Activated CD4-positive, alpha-beta memory T cell treated with anti-CD3 and anti-CD28 coated beads for 36 hours (primary cell): ENCODE data around the gene CDCP2. TPM values are rescaled to one million over a fixed set of nuclear protein-coding genes. Genes with fewer than 3 reads are reported as not detected.
A peak's percentile ranks its signal among the peaks of the same experiment; 100 is the strongest.

Experiments
- CTCF ChIA-PET: fragments of 350-600 bp; sonication (Branson Sonifier 250); formaldehyde crosslinking; loops from one replicate; lab custom pipeline; 2021; ENCODE audit warnings: antibody characterized with exemption, inconsistent platforms; lab: Charles Lee
- POLR2A ChIA-PET: fragments of 350-600 bp; sonication (Branson Sonifier 250); formaldehyde crosslinking; loops from one replicate; lab custom pipeline; 2021; ENCODE audit warnings: antibody characterized with exemption; lab: Charles Lee
- DNase-seq: peaks from one replicate; pipeline ENCODE4 v3.0.0-alpha.2; 2020
- H3K27ac Mint-ChIP-seq: one replicate; pipeline ENCODE4 v1.8.0; 2021; ENCODE audit warnings: mixed read lengths
- H3K27me3 Mint-ChIP-seq: one replicate; pipeline ENCODE4 v1.8.0; 2021; ENCODE audit warnings: mixed read lengths
- H3K36me3 Mint-ChIP-seq: one replicate; pipeline ENCODE4 v1.8.0; 2021; ENCODE audit warnings: mixed read lengths
- H3K4me1 Mint-ChIP-seq: one replicate; pipeline ENCODE4 v1.8.0; 2021; ENCODE audit warnings: low read depth, mixed read lengths
- H3K4me3 Mint-ChIP-seq: one replicate; pipeline ENCODE4 v1.8.0; 2021; ENCODE audit warnings: mild to moderate bottlenecking, mixed read lengths
- H3K9me3 Mint-ChIP-seq: one replicate; pipeline ENCODE4 v1.8.0; 2021; ENCODE audit warnings: mixed read lengths
- intact Hi-C: fragments of 100-400 bp; cut with micrococcal nuclease; formaldehyde crosslinking; loops from one replicate; pipeline ENCODE4 v1.15.1; 2023
- total RNA-seq, 2 experiments: library from RNA; stranded (reverse); gene quantifications; one replicate each; pipeline ENCODE4 v1.2.3, GENCODE V29; 2021

The CDCP2 gene
- total RNA-seq, 2 experiments from 2014 or later, result not detected

- no peaks in the 10 kb centered on the region for H3K36me3 Mint-ChIP-seq
- CTCF ChIA-PET, result interaction anchor here (0.6 to 1.1 kb wide), 4 partner anchors 11 to 378 kb away, joined by 3 to 7 read pairs (median 4); no protein-coding TSS in a partner anchor
- POLR2A ChIA-PET, result no interaction called here
- H3K9me3 Mint-ChIP-seq, result no peaks in the 10 kb centered on the region
- intact Hi-C loops, result loop anchor here (1.0 to 5.0 kb wide), 2 partner anchors 286 to 368 kb away; partner anchors contain the start of gene SSBP3
- H3K4me3 Mint-ChIP-seq, result no peak overlapping the region
- no peak overlapping the region for H3K27ac Mint-ChIP-seq
- DNase-seq, result peak; percentile 78
- H3K27me3 Mint-ChIP-seq, result peaks cover 2% of the 10 kb centered on the region
- H3K4me1 Mint-ChIP-seq, result peaks cover 5% of the 10 kb centered on the region
Observed at GRCh38 chr1:54121482-54122134, 31.2 kb downstream of the CDCP2 start.

- POLR2A ChIA-PET, result no interaction called here
- DNase-seq, result no peak
Observed at GRCh38 chr1:54120698-54121481, 31.9 kb downstream of the CDCP2 start.

GRCh38 chr1:54120018-54120697 is 32.6 kb downstream of the CDCP2 start:
- H3K27me3 Mint-ChIP-seq, result peaks cover 2% of the 10 kb centered on the region
- no peaks in the 10 kb centered on the region for H3K36me3 Mint-ChIP-seq
- intact Hi-C loops, result loop anchor here (5.0 kb wide), 1 partner anchor 287 kb away; the partner anchor contains the start of gene SSBP3
- H3K4me1 Mint-ChIP-seq, result peaks cover 5% of the 10 kb centered on the region
- DNase-seq, result no peak
- no peaks in the 10 kb centered on the region for H3K9me3 Mint-ChIP-seq
- H3K4me3 Mint-ChIP-seq, result no peak overlapping the region
- ChIA-PET CTCF (no interaction called here), POLR2A (no interaction called here)
- H3K27ac Mint-ChIP-seq, result no peak overlapping the region

More at GRCh38 chr1:54120698-54121481, 31.9 kb downstream of the CDCP2 start:
- H3K27me3 Mint-ChIP-seq, result peaks cover 2% of the 10 kb centered on the region
- CTCF ChIA-PET, result interaction anchor here (0.6 to 1.1 kb wide), 4 partner anchors 10 to 379 kb away, joined by 3 to 7 read pairs (median 4); no protein-coding TSS in a partner anchor
- no peak overlapping the region for H3K4me3 Mint-ChIP-seq
- intact Hi-C loops, result loop anchor here (1.0 to 5.0 kb wide), 2 partner anchors 286 to 368 kb away; partner anchors contain the start of gene SSBP3
- peaks cover 5% of the 10 kb centered on the region for H3K4me1 Mint-ChIP-seq
- no peaks in the 10 kb centered on the region for H3K9me3 Mint-ChIP-seq
- H3K36me3 Mint-ChIP-seq, result no peaks in the 10 kb centered on the region
- no peak overlapping the region for H3K27ac Mint-ChIP-seq

GRCh38 chr1:54118704-54119103 is 34.1 kb downstream of the CDCP2 start:
- ChIA-PET POLR2A (no interaction called here), CTCF (interaction anchor here (1.0 to 2.4 kb wide), 2 partner anchors 371 to 380 kb away, joined by 3 to 6 read pairs; no protein-coding TSS in a partner anchor)
- no peaks in the 10 kb centered on the region for H3K36me3 Mint-ChIP-seq
- peaks cover 2% of the 10 kb centered on the region for H3K27me3 Mint-ChIP-seq
- peaks cover 2% of the 10 kb centered on the region for H3K4me1 Mint-ChIP-seq
- no peak overlapping the region for H3K4me3 Mint-ChIP-seq
- no peak for DNase-seq
- no peaks in the 10 kb centered on the region for H3K9me3 Mint-ChIP-seq
- intact Hi-C loops, result no loop called here
- no peak overlapping the region for H3K27ac Mint-ChIP-seq

- Mint-ChIP-seq H3K9me3 (no peaks in the 10 kb centered on the region), H3K4me1 (peaks cover 2% of the 10 kb centered on the region), H3K27ac (no peak overlapping the region), H3K4me3 (no peak overlapping the region), H3K36me3 (no peaks in the 10 kb centered on the region), H3K27me3 (peaks cover 2% of the 10 kb centered on the region)
- ChIA-PET CTCF (interaction anchor here (2.4 kb wide), 1 partner anchor 371 kb away, joined by 6 read pairs; no protein-coding TSS in a partner anchor), POLR2A (no interaction called here)
- intact Hi-C loops, result no loop called here
- DNase-seq, result no peak
Observed at GRCh38 chr1:54117815-54118563, 34.8 kb downstream of the CDCP2 start.

- POLR2A ChIA-PET, result no interaction called here
- H3K27ac Mint-ChIP-seq, result no peak overlapping the region
Observed at GRCh38 chr1:54115520-54115919, 37.3 kb downstream of the CDCP2 start.

GRCh38 chr1:54114955-54115354 is 37.8 kb downstream of the CDCP2 start:
- no peak for DNase-seq
- Mint-ChIP-seq H3K27ac (no peak overlapping the region), H3K36me3 (no peaks in the 10 kb centered on the region), H3K4me1 (no peaks in the 10 kb centered on the region), H3K27me3 (no peaks in the 10 kb centered on the region), H3K4me3 (no peak overlapping the region), H3K9me3 (no peaks in the 10 kb centered on the region)
- intact Hi-C loops, result no loop called here
- CTCF ChIA-PET, result no interaction called here
- POLR2A ChIA-PET, result no interaction called here

More at GRCh38 chr1:54115520-54115919, 37.3 kb downstream of the CDCP2 start:
- H3K4me1 Mint-ChIP-seq, result no peaks in the 10 kb centered on the region
- no peaks in the 10 kb centered on the region for H3K27me3 Mint-ChIP-seq
- intact Hi-C loops, result no loop called here
- CTCF ChIA-PET, result no interaction called here
- H3K4me3 Mint-ChIP-seq, result no peak overlapping the region
- DNase-seq, result no peak
- no peaks in the 10 kb centered on the region for H3K36me3 Mint-ChIP-seq
- H3K9me3 Mint-ChIP-seq, result no peaks in the 10 kb centered on the region

GRCh38 chr1:54114001-54114400 is 38.8 kb downstream of the CDCP2 start:
- intact Hi-C loops, result no loop called here
- no peaks in the 10 kb centered on the region for H3K4me1 Mint-ChIP-seq
- ChIA-PET CTCF (no interaction called here), POLR2A (no interaction called here)
- H3K36me3 Mint-ChIP-seq, result no peaks in the 10 kb centered on the region
- no peak for DNase-seq
- no peak overlapping the region for H3K4me3 Mint-ChIP-seq
- H3K9me3 Mint-ChIP-seq, result no peaks in the 10 kb centered on the region
- H3K27me3 Mint-ChIP-seq, result no peaks in the 10 kb centered on the region
- H3K27ac Mint-ChIP-seq, result no peak overlapping the region

- ChIA-PET POLR2A (no interaction called here), CTCF (no interaction called here)
- Mint-ChIP-seq H3K9me3 (no peaks in the 10 kb centered on the region), H3K4me3 (no peak overlapping the region), H3K27ac (no peak overlapping the region), H3K27me3 (no peaks in the 10 kb centered on the region), H3K4me1 (no peaks in the 10 kb centered on the region), H3K36me3 (no peaks in the 10 kb centered on the region)
- intact Hi-C loops, result no loop called here
- DNase-seq, result no peak
Observed at GRCh38 chr1:54112705-54113368, 40.0 kb downstream of the CDCP2 start.

GRCh38 chr1:54112027-54112426 is 40.8 kb downstream of the CDCP2 start:
- DNase-seq, result no peak
- Mint-ChIP-seq H3K9me3 (no peaks in the 10 kb centered on the region), H3K27ac (no peak overlapping the region), H3K27me3 (no peaks in the 10 kb centered on the region), H3K4me3 (no peak overlapping the region), H3K4me1 (no peaks in the 10 kb centered on the region), H3K36me3 (no peaks in the 10 kb centered on the region)
- ChIA-PET POLR2A (no interaction called here), CTCF (no interaction called here)
- intact Hi-C loops, result no loop called here

GRCh38 chr1:54111624-54112023 is 41.2 kb downstream of the CDCP2 start:
- H3K4me1 Mint-ChIP-seq, result no peaks in the 10 kb centered on the region
- ChIA-PET CTCF (interaction anchor here (1.1 kb wide), 1 partner anchor 10 kb away, joined by 3 read pairs; no protein-coding TSS in a partner anchor), POLR2A (no interaction called here)
- no peaks in the 10 kb centered on the region for H3K36me3 Mint-ChIP-seq
- no peak for DNase-seq
- no peaks in the 10 kb centered on the region for H3K9me3 Mint-ChIP-seq
- no peak overlapping the region for H3K4me3 Mint-ChIP-seq
- H3K27ac Mint-ChIP-seq, result no peak overlapping the region
- no peaks in the 10 kb centered on the region for H3K27me3 Mint-ChIP-seq
- intact Hi-C loops, result no loop called here
